Heart right ventricle (tissue), 16 donors: Measurements from ENCODE around the gene CDH12. TPM values are rescaled to one million over a fixed set of nuclear protein-coding genes. Genes with fewer than 3 reads are reported as not detected.
"Not testable (repeated sequence)": the region's sequence is repeated elsewhere in the genome, so short reads cannot be mapped to it uniquely, and the experiment has no call there.

Experiments
- ATAC-seq, 8 donors: fragments of 200-7000 bp; cut with Tn5 transposase; one replicate each; pipeline ENCODE4 v1.9.1; 2020; ENCODE audit warnings: mild to moderate bottlenecking in 8 of 8, moderate library complexity in 8 of 8, moderate number of reproducible peaks in 1 of 8
- DNase-seq, 2 donors: peaks; one replicate each; pipeline ENCODE4 v3.0.0-alpha.2; 2020
- H3K27ac ChIP-seq, 10 donors: fragments of 200-600 bp; sonication (generic) in 2 of 10; one replicate each; pipeline versions ENCODE4 v1.5.0 to v1.8.0; 2020 to 2022; ENCODE audit warnings: mild to moderate bottlenecking in 3 of 10
- H3K27me3 ChIP-seq, 7 donors: fragments of 200-600 bp; one replicate each; pipeline ENCODE4 v1.8.0; 2021 to 2022; ENCODE audit warnings: mild to moderate bottlenecking in 2 of 7
- H3K36me3 ChIP-seq, 9 donors: fragments of 200-600 bp; sonication (generic) in 1 of 9; one replicate each; pipeline versions ENCODE4 v1.5.0 to v1.8.0; 2020 to 2022; ENCODE audit warnings: mild to moderate bottlenecking in 2 of 9
- H3K4me1 ChIP-seq, 9 donors: fragments of 200-600 bp; sonication (generic) in 1 of 9; one replicate each; pipeline versions ENCODE4 v1.5.0 to v1.8.0; 2020 to 2022; ENCODE audit warnings: mild to moderate bottlenecking in 4 of 9
- H3K4me3 ChIP-seq, 10 donors: fragments of 200-600 bp; sonication (generic) in 2 of 10; one replicate each; pipeline versions ENCODE4 v1.5.0 to v1.8.0; 2020 to 2022; ENCODE audit warnings: mild to moderate bottlenecking in 7 of 10, moderate library complexity in 2 of 10
- H3K9me3 ChIP-seq, 11 donors: fragments of 200-600 bp in 10 of 11; sonication (generic) in 2 of 11; one replicate each; pipeline versions ENCODE4 v1.5.0 to v1.8.0; 2013 to 2022; ENCODE audit warnings: mild to moderate bottlenecking in 2 of 11, control low read depth in 1 of 11, moderate library complexity in 1 of 11
- WGBS, 2 donors: extraction: QIAGEN DNeasy Blood & Tissue Kit; methylation state at CpG; one replicate each; pipeline ENCODE4 v1.1.7; 2013; ENCODE audit warnings: inconsistent platforms in 1 of 2; 5-methylcytosine and 5-hydroxymethylcytosine counted together
- intact Hi-C, 10 donors: fragments of 100-400 bp; cut with DNase I; formaldehyde crosslinking; loops; one replicate each; pipeline versions ENCODE4 v1.11.1 to v1.14.2; 2022
- polyA plus RNA-seq, 2 donors: library from polyadenylated mRNA; stranded (reverse); fragments of 200-250 nt; gene quantifications; one replicate each; pipeline ENCODE4 v1.2.3, GENCODE V29; 2013
- total RNA-seq, 10 donors: library from RNA; stranded (reverse); fragmentation: NEBNext Ultra II Directional in 3 of 10; extraction: Animal tissue kit (Norgen Biotek cat#: 25700) in 3 of 10; gene quantifications; one replicate each; pipeline versions ENCODE4 v1.2.1 to v1.2.4, GENCODE V29; 2021 to 2023
- TF ChIP-seq, protein P1 (sequence below), 9 donors: fragments of 200-600 bp; sonication (generic) in 2 of 9; IDR thresholded peaks; one replicate each; pipeline versions ENCODE4 v1.5.0 to v1.8.0; 2021 to 2022; ENCODE audit warnings: antibody characterized with exemption in 9 of 9, mild to moderate bottlenecking in 5 of 9, moderate library complexity in 1 of 9
- donor health status: Arrhythmogenic right ventricular cardiomyopathy.
- donor health status: ischemic (EF 13 %, LVEDD 7.1; RV severe dilation, severe dysfunction).
- donor health status: healthy with polysubstance abuse.
- donor health status: DM: no; HTN: yes; CAD: no.
- donor health status: DM: no; HTN: no; CAD: no.
- donor health status: ischemic (EF 25% LVEDD 6.9; RV normal size, moderate dysfunction).
- donor health status: ischemic (EF 25% LVEDD 5.7; RV mildly dilated, moderate dysfunction).
- donor health status: healthy.
- donor health status: DM: yes; HTN: yes; CAD: no.
- donor health status: Ischemic cardiomyopathy.
- donor health status: ischemic (EF 35%, LVEDD 5.7; RV mildly dilated, moderate dysfunction).
- donor health status: nonischemic (EF 11% LVEDD 7.7; RV severe dilation, severe dysfunction).
- donor health status: DM: yes; HTN: yes; CAD: no.
- donor health status: PGD.
- donor health status: ischemic (EF 29% LVEDD 5.4; RV normal size, mild dysfunction).
- donor health status: nonischemic (EF 23%, LVEDD 6.1; RV moderate dilation, normal function).

CDH12 gene
- total and polyA plus RNA-seq, 12 donors, result not detected

DNA sequence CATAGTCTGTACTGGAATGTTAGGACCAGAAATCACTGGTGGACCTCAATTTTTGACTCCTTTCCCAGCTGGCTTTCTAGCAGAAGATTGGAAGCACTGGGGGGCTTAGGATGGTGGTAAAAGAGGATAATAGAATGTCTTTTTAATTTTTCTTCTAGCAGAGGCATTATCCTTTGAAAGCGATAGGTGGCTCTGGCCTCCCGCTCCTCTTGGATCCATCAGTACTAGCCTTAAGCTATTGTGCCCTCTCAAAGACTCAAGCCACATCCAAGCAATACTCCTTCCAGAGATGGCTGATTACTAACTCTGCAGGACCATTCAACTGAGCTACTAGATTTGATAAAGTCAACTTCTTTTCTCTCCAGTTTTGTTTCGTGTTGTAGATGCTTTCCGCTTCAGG, 610.6 kb downstream of the CDH12 start:
- H3K4me1 ChIP-seq, result no peaks in the 10 kb centered on the region
- no peaks in the 10 kb centered on the region for H3K36me3 ChIP-seq
- DNase-seq (no peak), ATAC-seq (no peak)
- 67 to 69% methylated on average over 4 of the region's 4 CpGs for WGBS, 2 donors
- no peak overlapping the region for H3K27ac ChIP-seq
- intact Hi-C loops, result no loop called here
- H3K9me3 ChIP-seq, result peaks cover 0 to 2% (median 0%) of the 10 kb centered on the region in 11 donors
- TF ChIP-seq, protein P1, sequence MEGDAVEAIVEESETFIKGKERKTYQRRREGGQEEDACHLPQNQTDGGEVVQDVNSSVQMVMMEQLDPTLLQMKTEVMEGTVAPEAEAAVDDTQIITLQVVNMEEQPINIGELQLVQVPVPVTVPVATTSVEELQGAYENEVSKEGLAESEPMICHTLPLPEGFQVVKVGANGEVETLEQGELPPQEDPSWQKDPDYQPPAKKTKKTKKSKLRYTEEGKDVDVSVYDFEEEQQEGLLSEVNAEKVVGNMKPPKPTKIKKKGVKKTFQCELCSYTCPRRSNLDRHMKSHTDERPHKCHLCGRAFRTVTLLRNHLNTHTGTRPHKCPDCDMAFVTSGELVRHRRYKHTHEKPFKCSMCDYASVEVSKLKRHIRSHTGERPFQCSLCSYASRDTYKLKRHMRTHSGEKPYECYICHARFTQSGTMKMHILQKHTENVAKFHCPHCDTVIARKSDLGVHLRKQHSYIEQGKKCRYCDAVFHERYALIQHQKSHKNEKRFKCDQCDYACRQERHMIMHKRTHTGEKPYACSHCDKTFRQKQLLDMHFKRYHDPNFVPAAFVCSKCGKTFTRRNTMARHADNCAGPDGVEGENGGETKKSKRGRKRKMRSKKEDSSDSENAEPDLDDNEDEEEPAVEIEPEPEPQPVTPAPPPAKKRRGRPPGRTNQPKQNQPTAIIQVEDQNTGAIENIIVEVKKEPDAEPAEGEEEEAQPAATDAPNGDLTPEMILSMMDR (IDR thresholded peaks at IDR 0.05), result no peak
- no peaks in the 10 kb centered on the region for H3K27me3 ChIP-seq
- no peak overlapping the region for H3K4me3 ChIP-seq

DNA sequence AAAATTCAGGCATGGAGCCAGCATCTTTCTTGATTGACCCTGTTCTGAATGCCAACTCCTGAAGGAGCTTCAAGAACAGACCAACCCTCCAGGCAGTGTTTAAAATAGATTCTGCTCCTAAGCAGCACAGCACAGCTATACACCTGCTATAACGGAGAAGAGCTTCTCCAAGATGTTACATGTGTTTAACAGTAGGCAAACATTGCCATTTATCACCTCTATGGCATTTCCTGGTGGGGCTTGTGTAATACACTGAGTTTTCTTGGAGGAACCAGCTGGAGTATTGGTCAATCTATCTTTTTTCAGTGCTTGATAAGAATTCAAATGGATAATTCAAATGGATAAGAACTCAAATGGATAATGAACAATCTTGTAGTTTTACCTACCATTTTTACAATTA, 615.1 kb downstream of the CDH12 start:
- Histone ChIP-seq H3K36me3 (no peaks in the 10 kb centered on the region), H3K27ac (no peak overlapping the region), H3K27me3 (no peaks in the 10 kb centered on the region), H3K4me3 (no peak overlapping the region), H3K9me3 (peaks cover 0 to 12% (median 0%) of the 10 kb centered on the region in 11 donors), H3K4me1 (no peaks in the 10 kb centered on the region)
- intact Hi-C loops, result no loop called here
- 68 to 81% methylated on average over 1 of the region's 1 CpG for WGBS, 2 donors
- no peak for ATAC-seq
- TF ChIP-seq, protein P1 (IDR thresholded peaks at IDR 0.05), result no peak
- no peak for DNase-seq

DNA sequence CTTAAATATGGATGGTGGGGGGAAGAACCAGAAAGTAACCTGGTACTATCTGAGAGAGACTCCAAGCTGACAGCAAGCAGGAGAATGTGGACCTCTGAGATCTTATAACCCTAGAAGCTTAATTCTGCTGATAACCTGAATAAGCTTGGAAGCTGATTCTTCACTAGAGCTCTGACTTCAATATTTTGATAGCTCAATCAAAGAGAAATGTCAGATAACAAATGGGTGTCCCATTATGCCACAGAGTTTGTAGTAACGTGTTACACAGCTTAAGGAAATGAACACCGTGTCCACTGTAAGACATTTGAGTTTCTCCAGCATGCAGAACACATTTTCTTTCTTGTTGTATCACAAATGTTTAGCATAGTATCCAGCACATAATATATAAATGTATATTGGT, 626.7 kb downstream of the CDH12 start:
- Histone ChIP-seq H3K36me3 (no peaks in the 10 kb centered on the region), H3K4me3 (no peak overlapping the region), H3K27me3 (no peaks in the 10 kb centered on the region), H3K9me3 (no peaks in the 10 kb centered on the region), H3K27ac (no peak overlapping the region), H3K4me1 (no peaks in the 10 kb centered on the region)
- DNase-seq (no peak), ATAC-seq (no peak)
- TF ChIP-seq, protein P1 (IDR thresholded peaks at IDR 0.05), result no peak
- WGBS, 2 donors, result 81 to 85% methylated on average over 2 of the region's 2 CpGs
- intact Hi-C loops, result no loop called here

DNA sequence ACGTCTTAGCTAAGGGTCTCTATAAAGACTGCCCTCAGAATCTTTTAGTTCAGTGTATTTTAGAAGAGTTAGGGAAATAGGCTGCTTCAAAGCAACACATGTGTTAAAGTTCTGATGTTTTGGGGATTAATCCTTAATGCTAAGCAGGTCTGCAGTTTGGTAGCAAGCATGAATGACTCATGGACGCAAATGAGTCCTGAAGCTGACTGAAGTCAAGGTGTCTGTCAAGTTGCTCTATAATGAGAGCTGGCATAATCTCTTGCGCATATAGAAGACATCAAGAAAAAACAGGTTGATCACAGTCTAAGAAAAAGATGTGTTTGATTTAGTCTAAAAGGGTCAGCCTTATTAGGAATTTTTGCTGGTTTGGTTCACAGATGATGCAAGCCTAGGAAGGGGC, 630.1 kb downstream of the CDH12 start:
- ATAC-seq, result no peak
- Histone ChIP-seq H3K4me1 (no peaks in the 10 kb centered on the region), H3K27ac (no peak overlapping the region), H3K9me3 (no peaks in the 10 kb centered on the region), H3K36me3 (no peaks in the 10 kb centered on the region), H3K27me3 (no peaks in the 10 kb centered on the region), H3K4me3 (no peak overlapping the region)
- intact Hi-C loops, result no loop called here
- DNase-seq, result no peak
- TF ChIP-seq, protein P1 (IDR thresholded peaks at IDR 0.05), result no peak
- 85 to 87% methylated on average over 3 of the region's 3 CpGs for WGBS, 2 donors

DNA sequence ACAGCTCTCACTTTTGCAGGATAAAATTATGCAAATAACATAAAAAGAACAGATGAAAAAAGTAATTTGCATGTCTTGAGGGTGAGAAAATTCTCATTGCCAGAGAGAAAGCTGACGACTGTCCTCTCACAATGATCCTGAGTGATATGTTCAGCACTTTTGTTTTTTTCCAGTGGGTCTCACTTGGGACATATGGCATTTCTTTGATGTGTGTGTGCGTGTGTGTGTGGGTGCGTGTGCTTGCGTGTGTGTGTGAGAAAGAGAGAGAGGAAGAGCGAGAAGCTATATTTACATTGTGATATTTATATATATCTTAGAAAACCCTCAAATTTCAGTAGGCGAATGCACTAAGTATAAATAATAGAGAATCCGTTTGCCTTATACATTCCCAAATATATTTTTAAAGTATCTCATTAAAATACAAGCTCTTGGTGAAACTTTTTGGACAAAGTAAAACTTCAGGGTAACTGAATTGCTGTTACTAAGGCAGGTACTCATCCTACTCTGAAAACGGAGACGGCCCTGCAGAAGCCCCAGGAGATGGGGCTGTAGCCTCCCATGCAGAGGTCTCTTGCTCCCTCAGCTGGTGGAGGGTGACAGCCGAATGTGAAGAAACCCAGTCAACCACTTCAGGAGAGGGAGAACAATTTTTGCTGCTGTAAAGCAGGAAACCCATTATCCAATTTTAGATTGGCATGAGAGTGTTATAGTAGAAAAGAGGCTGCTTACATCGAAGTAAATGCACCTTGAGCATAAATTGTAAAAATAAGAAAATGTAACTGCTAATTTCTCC, 639.2 kb downstream of the CDH12 start:
- peak in 1 of 8 donors; percentile 62 for ATAC-seq
- H3K27ac ChIP-seq, intact Hi-C loops, H3K36me3 ChIP-seq, H3K4me1 ChIP-seq, H3K27me3 ChIP-seq, H3K9me3 ChIP-seq, H3K4me3 ChIP-seq, DNase-seq: not testable (repeated sequence)
- 40 to 49% methylated on average over 8 to 9 of the region's 11 CpGs for WGBS, 2 donors

DNA sequence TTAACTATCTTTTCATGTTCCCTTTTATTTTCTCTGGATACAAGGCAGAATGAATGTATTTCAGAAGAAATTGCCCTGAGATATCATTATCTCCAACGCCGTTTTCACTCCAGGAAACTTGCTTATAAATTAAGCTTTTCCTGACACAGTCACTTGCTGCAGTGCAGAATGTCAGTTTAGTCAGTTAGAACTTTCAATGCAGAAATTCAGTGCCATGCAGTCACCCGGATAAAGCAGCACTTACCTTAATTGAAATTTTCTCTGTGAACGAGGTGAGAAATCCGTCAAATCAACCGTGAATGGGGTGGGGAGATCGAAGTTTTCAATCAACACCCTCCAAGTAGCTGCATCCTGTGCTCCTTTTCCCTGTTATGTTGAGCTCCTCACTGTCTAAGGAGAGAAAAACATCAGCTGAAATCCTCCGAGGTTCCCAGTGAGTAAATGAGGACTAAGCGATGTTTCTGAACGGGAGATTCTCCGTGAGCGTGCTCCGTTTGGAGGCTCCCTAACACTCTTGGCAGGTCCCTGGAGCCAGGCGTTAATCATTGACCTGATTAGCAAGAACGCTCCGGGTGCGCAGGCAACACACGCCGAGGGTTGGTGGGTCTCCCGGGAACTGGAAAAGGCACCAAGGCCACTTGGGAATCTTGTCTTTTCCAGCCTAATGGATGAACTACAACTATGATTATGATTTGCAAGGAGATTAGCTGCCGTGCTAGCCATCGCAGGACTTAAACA, 640.7 kb downstream of the CDH12 start:
- DNase-seq, result not testable (repeated sequence)
- WGBS, 2 donors, result 9 to 10% methylated on average over 16 to 22 of the region's 22 CpGs

DNA sequence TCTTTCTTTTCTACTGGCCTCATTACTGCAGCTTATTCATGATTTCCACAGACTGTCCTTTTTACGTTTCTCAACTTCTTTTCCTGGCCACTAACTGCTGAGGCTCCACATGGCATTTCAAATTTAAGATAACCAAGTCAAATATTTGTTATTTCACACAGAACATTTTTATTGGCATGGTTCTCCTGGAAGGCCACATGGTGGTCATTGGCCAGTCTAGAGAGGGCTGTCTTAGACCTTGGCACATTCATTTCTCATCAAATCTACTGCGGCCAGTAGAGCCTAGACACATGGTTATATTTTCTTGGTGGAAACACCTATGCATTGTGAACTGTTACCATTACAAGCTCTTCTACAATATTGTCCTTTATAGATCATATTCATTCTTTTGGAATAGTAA, 644.7 kb downstream of the CDH12 start:
- intact Hi-C loops, H3K36me3 ChIP-seq, ATAC-seq, H3K4me3 ChIP-seq, H3K9me3 ChIP-seq, DNase-seq, H3K4me1 ChIP-seq, H3K27me3 ChIP-seq, H3K27ac ChIP-seq: not testable (repeated sequence)
- 71 to 80% methylated on average over 2 of the region's 2 CpGs for WGBS, 2 donors

More for the DNA sequence above, 640.7 kb downstream of the CDH12 start:
- ATAC-seq, H3K9me3 ChIP-seq, H3K36me3 ChIP-seq, H3K27me3 ChIP-seq, H3K4me3 ChIP-seq, H3K27ac ChIP-seq, intact Hi-C loops, H3K4me1 ChIP-seq: not testable (repeated sequence)
